Measurements from ENCODE around the gene HNRNPC.
"Not testable (repeated sequence)": the region's sequence is repeated elsewhere in the genome, so short reads cannot be mapped to it uniquely, and the experiment has no call there.

Gene HNRNPC

GRCh38 chr14:21268617-21269251 lies 508 bp downstream of the HNRNPC start:
- no peak for DNase-seq

DNA sequence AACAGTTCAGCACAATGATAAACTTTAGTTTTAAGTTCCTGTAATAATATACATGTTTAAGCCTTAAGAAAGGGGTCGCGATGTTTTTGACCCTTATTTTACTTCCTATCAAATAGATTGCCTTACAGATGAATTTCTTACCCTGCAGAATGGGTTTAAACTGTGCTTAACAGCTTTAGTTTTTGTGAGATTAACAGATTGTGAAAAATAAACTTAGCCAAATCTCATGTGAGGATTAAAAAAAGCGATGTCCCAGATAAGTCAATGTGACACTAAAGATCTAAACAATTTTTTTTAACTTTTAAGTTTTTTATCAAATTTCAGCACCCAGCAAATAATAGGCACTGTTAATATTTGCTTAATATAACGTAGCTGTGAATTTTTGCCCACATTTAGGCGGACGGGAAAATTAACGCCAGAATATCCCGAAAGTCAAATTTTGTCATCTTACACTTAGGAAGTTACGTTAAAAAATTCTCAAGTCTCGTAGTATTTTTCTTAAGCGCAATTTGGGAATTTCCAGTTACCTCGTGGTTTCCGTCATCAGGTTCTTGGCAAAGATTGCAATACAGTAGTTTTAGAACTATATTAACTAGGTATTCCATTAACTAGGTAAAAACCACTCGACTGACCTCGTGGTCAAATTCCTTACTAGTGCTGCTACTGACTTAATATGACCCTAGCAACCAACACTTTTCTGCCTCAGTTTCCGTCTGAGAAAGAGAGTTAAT lies 1.2 kb downstream of the HNRNPC start:
- no peak for DNase-seq

GRCh38 chr14:21267431-21267845 lies 1.8 kb downstream of the HNRNPC start:
- DNase-seq, result no peak

- no peak for DNase-seq
Observed at GRCh38 chr14:21264025-21264801, 5.0 kb downstream of the HNRNPC start.

GRCh38 chr14:21263284-21264024 lies 5.8 kb downstream of the HNRNPC start:
- no peak for DNase-seq

DNA sequence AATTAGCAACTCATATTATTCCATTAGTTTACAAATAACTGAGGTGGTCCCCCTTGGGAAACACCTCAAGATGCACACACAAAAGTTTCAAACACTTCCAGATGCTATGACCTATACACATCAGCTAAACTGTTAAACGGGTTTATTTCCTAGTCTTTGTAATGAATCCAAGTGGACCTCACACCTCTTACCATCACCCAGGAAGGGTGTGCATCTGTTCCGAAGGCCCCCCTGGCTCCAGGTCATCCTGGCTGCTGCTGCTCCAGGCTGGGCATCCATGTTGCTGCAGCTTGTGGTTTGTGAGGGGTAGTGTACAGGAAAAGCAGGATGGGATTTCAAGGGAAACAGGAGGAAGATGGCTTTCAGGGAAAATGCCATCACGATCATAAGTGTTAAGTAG lies 6.8 kb downstream of the HNRNPC start:
- no peak for DNase-seq

DNA sequence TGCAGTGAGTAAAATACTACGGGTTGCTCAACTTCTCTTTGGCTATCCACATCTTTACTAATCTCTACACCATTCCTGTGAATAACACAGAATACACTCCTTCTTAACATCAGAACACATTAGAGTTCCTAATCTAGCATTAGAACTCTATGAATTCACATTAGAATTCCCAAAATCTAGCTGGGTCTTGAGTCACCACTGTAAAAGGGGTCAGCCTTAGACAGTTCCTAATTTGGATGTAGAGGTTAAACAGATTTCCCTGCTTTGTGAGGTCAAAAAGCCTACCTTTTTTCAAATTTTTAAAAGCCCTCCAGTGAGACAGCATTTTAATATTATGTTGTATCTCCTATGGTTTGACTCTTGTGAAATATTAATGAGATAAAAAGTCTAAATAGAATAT lies 7.4 kb downstream of the HNRNPC start:
- DNase-seq, result no peak

DNA sequence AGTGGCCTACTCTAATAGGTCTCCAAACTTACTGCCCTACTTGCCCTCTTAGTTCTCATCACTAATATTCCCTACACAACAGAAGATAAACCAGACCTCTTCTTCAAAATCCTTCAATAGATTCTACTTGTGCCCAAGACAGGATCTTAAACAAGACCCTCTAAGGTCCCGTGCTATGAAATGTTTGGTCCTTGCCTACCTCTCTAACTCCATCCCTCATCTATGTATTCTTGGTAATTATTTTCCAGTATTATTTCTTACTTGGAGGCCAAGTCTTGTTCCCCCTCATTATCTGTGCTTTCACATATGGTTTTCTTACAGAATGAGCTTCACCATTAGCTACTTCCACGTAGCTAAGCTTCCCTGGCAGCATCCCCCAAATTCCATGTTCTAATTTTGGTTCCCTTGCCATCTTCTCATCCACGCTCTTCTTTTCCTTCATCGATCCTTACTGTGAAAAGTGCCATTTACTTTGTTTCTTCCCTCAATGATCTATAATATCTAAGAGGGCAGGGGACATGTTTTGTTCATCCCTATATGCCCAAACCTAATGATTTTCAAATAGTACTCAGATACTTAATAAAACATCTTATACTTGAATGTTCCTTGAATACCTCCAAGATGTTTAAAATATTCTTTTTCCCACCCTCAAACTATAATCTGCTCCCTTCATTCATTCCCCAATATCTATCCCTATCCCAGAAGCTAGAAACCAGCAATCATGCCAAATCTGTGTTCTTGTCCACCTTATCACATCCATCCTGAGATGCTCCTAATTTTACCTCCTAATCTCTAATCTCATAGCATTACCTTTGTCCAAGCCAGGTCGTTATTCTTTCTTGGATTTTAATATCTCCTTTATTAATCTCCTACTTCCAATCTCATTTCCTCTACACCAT lies 10.1 kb downstream of the HNRNPC start:
- no peak for DNase-seq

GRCh38 chr14:21258005-21258888 lies 11.0 kb downstream of the HNRNPC start:
- DNase-seq, result no peak

- no peak for DNase-seq
Observed at GRCh38 chr14:21257394-21257909, 11.8 kb downstream of the HNRNPC start.

DNA sequence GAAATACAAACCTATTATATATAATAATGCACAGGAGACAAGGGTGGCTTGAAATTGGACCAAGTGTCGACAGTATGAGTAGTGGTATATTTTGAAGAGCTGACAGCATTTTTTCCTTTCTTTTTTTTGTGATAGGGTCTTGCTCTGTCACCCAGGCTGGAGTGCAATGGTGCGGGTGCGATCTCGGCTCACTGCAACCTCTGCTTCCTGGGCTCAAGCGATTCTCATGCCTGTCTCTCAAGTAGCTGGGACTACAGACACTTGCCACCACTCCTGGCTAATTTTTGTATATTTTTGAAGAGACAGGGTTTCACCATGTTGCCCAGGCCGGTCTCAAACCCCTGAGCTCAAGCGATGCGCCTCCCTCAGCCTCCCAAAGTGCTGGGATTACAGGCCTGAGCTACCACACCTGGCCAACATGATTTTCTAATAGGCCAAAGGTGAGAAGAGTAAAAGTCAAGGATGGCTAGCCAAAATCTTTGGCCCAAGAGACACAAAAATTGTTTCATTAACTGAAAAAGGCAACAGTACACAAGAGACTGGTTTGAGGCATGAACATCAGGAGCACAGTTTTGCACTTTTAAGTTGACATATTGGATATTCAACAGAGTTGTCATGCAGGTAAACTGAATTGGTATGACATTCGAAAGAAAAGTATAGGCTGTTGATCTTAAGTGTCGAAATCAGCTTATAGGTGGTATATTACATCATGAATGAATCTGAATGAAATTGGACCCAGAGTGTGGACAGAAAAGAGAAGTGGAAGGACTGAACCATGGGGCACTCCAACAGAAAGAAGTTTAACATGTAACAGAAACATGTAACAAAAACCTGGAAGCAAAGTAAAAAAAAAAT lies 12.5 kb downstream of the HNRNPC start:
- DNase-seq, result no peak

- DNase-seq, result not testable (repeated sequence)
Observed at GRCh38 chr14:21256102-21256447, 13.2 kb downstream of the HNRNPC start.

DNA sequence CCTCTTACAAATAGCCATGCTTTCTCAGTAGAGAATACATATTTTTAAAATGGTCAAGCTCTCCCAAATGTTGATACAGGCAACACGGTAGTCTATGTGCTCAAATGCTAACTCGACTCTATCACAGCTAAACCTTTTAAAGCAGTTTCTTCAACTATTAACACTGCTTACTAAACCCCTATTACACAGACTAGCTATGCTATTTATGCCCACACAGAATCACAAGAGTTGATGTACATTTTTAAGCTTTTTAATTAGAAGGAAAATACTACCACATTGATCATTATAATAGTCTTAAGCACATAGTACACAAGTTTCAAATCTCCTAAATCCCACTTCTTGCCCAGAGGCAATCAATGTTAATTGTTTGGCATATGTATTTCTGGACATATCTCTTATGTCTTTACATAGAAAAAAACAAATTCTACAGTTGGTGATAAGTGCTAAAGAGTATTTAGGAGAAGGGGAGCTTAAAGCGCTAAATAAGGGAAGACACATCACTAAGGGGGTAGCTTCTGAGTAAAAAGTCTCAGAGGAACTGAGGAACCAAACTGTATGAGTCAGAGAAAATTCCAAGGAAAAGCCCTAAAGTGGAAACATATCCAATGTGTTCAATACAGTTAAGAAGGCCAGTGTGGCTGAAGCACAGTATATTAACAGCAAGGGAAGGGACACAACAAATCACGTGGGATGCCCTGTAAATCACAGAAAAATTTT lies 13.7 kb downstream of the HNRNPC start:
- DNase-seq, result no peak

DNA sequence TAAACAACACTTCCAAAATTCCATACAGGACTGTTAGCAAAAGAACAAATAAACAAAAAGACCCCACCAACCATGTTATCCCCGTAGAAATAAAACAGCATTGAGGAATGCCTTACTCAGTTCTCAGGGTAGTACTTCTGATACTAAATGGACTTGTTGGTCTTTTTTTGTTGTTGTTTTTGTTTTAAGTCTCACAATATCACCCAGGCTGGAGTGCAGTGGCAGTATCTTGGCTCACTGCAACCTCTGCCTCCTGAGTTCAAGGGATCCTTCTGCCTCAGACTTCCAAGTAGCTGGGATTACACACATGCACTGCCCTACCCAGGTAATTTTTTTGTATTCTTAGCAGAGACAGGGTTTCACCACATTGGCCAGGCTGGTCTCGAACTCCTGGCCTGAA lies 17.1 kb downstream of the HNRNPC start:
- DNase-seq, result no peak

- no peak for DNase-seq
Observed at GRCh38 chr14:21251215-21251614, 18.0 kb downstream of the HNRNPC start.

- DNase-seq, result no peak
Observed at GRCh38 chr14:21248739-21249411, 20.4 kb downstream of the HNRNPC start.

DNA sequence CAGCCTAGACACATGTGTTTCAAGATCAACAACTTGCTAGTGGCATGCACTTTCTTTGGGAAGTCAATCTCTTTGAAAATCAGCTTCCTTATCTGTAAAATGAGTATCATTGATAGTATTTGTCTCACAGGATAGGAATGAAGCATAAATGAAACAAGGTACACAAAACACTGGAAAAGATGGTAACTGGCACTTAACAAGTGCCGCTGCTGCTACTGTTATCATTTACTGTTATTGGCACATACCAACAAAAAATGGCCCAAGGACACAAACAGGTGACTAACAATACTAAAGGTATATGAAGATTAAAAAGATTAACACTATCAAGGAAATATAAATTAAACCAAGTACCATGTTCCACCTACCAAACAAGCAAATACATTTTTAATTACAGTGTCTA lies 20.9 kb downstream of the HNRNPC start:
- no peak for DNase-seq

DNA sequence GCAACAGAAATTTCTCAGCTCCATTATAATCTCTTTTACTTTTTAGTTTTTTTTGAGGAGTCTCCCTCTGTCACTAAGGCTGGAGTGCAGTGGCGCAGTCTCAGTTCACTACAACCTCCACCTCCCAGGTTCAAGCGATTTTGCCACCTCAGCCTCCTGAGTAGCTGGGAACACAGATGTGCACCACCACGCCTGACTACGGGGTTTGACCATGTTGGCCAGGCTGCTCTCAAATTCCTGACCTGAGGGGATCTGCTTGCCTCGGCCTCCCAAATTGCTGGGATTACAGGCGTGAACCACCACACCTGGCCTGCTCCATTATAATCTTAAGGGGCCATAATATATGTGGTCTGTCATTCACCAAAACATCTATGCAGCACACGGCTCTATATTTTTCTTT lies 23.4 kb downstream of the HNRNPC start:
- no peak for DNase-seq

DNA sequence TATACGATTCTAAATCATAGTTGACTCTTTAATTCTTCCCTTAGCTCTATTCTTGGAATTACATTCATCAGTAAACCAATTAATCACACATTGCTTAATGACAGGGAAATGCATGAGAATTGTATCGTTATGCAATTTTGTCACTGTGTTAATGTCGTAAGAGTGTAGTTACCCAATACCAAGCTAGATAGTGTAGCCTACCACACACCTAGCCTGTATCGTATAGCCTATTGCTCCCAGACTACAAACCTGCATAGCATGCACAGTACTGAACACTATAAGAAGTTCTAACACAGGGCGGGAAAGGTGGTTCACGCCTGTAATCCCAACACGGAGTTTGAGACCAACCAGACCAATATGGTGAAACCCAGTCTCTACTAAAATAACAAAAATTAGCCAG lies 24.7 kb downstream of the HNRNPC start:
- no peak for DNase-seq
